ENCODE measurements around the gene PAOX. TPM values are rescaled to one million over a fixed set of nuclear protein-coding genes. Genes with fewer than 3 reads are reported as not detected.
"Not testable (repeated sequence)": the region's sequence is repeated elsewhere in the genome, so short reads cannot be mapped to it uniquely, and the experiment has no call there.

Gene PAOX
- total RNA-seq, 2 donors from 2014 or later, result 2.0 to 2.1 TPM

- ATAC-seq, result no peak
- no peak for DNase-seq (ENCODE audit: low spot score)
- Mint-ChIP-seq H3K9me3 (no peaks in the 10 kb centered on the region), H3K4me3 (peak overlapping the region; percentile 72), H3K4me1 (ENCODE audit: low read depth in 2 of 2) (peaks cover 6 to 7% of the 10 kb centered on the region in 2 donors), H3K27ac (no peak overlapping the region), H3K36me3 (no peaks in the 10 kb centered on the region), H3K27me3 (no peaks in the 10 kb centered on the region)
These were observed 1.2 kb upstream of the PAOX start for GRCh38 chr10:133377818-133378250.

GRCh38 chr10:133378251-133379096 is 588 bp upstream of the PAOX start:
- no peaks in the 10 kb centered on the region for H3K27me3 Mint-ChIP-seq
- H3K4me1 Mint-ChIP-seq (ENCODE audit: low read depth in 2 of 2), result peaks cover 6 to 7% of the 10 kb centered on the region in 2 donors
- ATAC-seq (peak; percentile 79 to 87), DNase-seq (ENCODE audit: low spot score) (peak; percentile 79)
- no peaks in the 10 kb centered on the region for H3K9me3 Mint-ChIP-seq
- H3K27ac Mint-ChIP-seq, result no peak overlapping the region
- H3K36me3 Mint-ChIP-seq, result no peaks in the 10 kb centered on the region
- H3K4me3 Mint-ChIP-seq, result peak overlapping the region; percentile 72

- Mint-ChIP-seq H3K9me3 (no peaks in the 10 kb centered on the region), H3K4me1 (ENCODE audit: low read depth in 2 of 2) (peaks cover 0 to 4% of the 10 kb centered on the region in 2 donors), H3K27ac (no peak overlapping the region), H3K36me3 (no peaks in the 10 kb centered on the region), H3K27me3 (no peaks in the 10 kb centered on the region), H3K4me3 (peak overlapping the region; percentile 55)
- no peak for ATAC-seq
- DNase-seq (ENCODE audit: low spot score), result no peak
These were observed 972 bp downstream of the PAOX start for GRCh38 chr10:133379801-133380666.

GRCh38 chr10:133381036-133381435 is 2.0 kb downstream of the PAOX start:
- no peaks in the 10 kb centered on the region for H3K9me3 Mint-ChIP-seq
- H3K27me3 Mint-ChIP-seq, result no peaks in the 10 kb centered on the region
- ATAC-seq, result no peak
- H3K4me3 Mint-ChIP-seq, result no peak overlapping the region
- no peak overlapping the region for H3K27ac Mint-ChIP-seq
- peaks cover 0 to 4% of the 10 kb centered on the region in 2 donors for H3K4me1 Mint-ChIP-seq (ENCODE audit: low read depth in 2 of 2)
- H3K36me3 Mint-ChIP-seq, result no peaks in the 10 kb centered on the region
- no peak for DNase-seq (ENCODE audit: low spot score)

- H3K4me3 Mint-ChIP-seq, result no peak overlapping the region
- DNase-seq (ENCODE audit: low spot score), result no peak
These were observed 4.5 kb downstream of the PAOX start for GRCh38 chr10:133383551-133383950.

GRCh38 chr10:133384071-133384470 is 5.0 kb downstream of the PAOX start:
- Mint-ChIP-seq H3K4me3 (no peak overlapping the region), H3K4me1 (ENCODE audit: low read depth in 2 of 2) (peaks cover 3 to 5% of the 10 kb centered on the region in 2 donors), H3K27ac (no peak overlapping the region), H3K36me3 (no peaks in the 10 kb centered on the region), H3K9me3 (no peaks in the 10 kb centered on the region), H3K27me3 (no peaks in the 10 kb centered on the region)
- DNase-seq (ENCODE audit: low spot score) (no peak), ATAC-seq (no peak)

More at GRCh38 chr10:133383551-133383950, 4.5 kb downstream of the PAOX start:
- no peaks in the 10 kb centered on the region for H3K36me3 Mint-ChIP-seq
- no peak overlapping the region for H3K27ac Mint-ChIP-seq
- no peaks in the 10 kb centered on the region for H3K27me3 Mint-ChIP-seq
- H3K4me1 Mint-ChIP-seq (ENCODE audit: low read depth in 2 of 2), result peaks cover 0 to under 1% of the 10 kb centered on the region in 2 donors
- no peaks in the 10 kb centered on the region for H3K9me3 Mint-ChIP-seq
- ATAC-seq, result no peak

GRCh38 chr10:133385214-133385613 is 6.2 kb downstream of the PAOX start:
- Mint-ChIP-seq H3K4me3 (no peak overlapping the region), H3K27me3 (no peaks in the 10 kb centered on the region), H3K4me1 (ENCODE audit: low read depth in 2 of 2) (peaks cover 10 to 13% of the 10 kb centered on the region in 2 donors), H3K9me3 (no peaks in the 10 kb centered on the region), H3K36me3 (no peaks in the 10 kb centered on the region), H3K27ac (no peak overlapping the region)
- no peak for DNase-seq (ENCODE audit: low spot score)
- ATAC-seq, result no peak

- H3K27ac Mint-ChIP-seq; H3K36me3 Mint-ChIP-seq; H3K27me3 Mint-ChIP-seq; DNase-seq (ENCODE audit: low spot score); ATAC-seq; H3K9me3 Mint-ChIP-seq; H3K4me3 Mint-ChIP-seq: not testable (repeated sequence)
- H3K4me1 Mint-ChIP-seq (ENCODE audit: low read depth in 2 of 2), result peaks cover 22 to 30% of the 10 kb centered on the region in 2 donors
These were observed 7.9 kb downstream of the PAOX start for GRCh38 chr10:133386951-133387350.

- DNase-seq (ENCODE audit: low spot score), result no peak
- peak overlapping the region; percentile 82 for H3K4me3 Mint-ChIP-seq
- H3K27me3 Mint-ChIP-seq, result no peaks in the 10 kb centered on the region
- H3K36me3 Mint-ChIP-seq, result no peaks in the 10 kb centered on the region
- peaks cover 22 to 30% of the 10 kb centered on the region in 2 donors for H3K4me1 Mint-ChIP-seq (ENCODE audit: low read depth in 2 of 2)
- peak overlapping the region; percentile 75 to 89 for H3K27ac Mint-ChIP-seq
- no peak for ATAC-seq
- no peaks in the 10 kb centered on the region for H3K9me3 Mint-ChIP-seq
These were observed 9.3 kb downstream of the PAOX start for GRCh38 chr10:133388236-133388972.

- peak in 1 of 2 donors; percentile 49 for ATAC-seq
- H3K4me3 Mint-ChIP-seq, result peak overlapping the region; percentile 82
- H3K4me1 Mint-ChIP-seq (ENCODE audit: low read depth in 2 of 2), result peaks cover 22 to 30% of the 10 kb centered on the region in 2 donors
- no peak for DNase-seq (ENCODE audit: low spot score)
- H3K9me3 Mint-ChIP-seq, result no peaks in the 10 kb centered on the region
- no peaks in the 10 kb centered on the region for H3K36me3 Mint-ChIP-seq
- H3K27me3 Mint-ChIP-seq, result no peaks in the 10 kb centered on the region
- H3K27ac Mint-ChIP-seq, result peak overlapping the region; percentile 75 to 89
These were observed 10.1 kb downstream of the PAOX start for GRCh38 chr10:133388973-133389818.

- no peak for DNase-seq (ENCODE audit: low spot score)
- Mint-ChIP-seq H3K27ac (peak overlapping the region; percentile 75 to 82), H3K9me3 (no peaks in the 10 kb centered on the region), H3K27me3 (no peaks in the 10 kb centered on the region), H3K4me1 (ENCODE audit: low read depth in 2 of 2) (peaks cover 32 to 35% of the 10 kb centered on the region in 2 donors), H3K36me3 (no peaks in the 10 kb centered on the region), H3K4me3 (peak overlapping the region; percentile 83)
- ATAC-seq, result no peak
These were observed 11.7 kb downstream of the PAOX start for GRCh38 chr10:133390597-133391248.

GRCh38 chr10:133391249-133391635 is 12.2 kb downstream of the PAOX start:
- Mint-ChIP-seq H3K4me1 (ENCODE audit: low read depth in 2 of 2) (peaks cover 33 to 35% of the 10 kb centered on the region in 2 donors), H3K36me3 (no peaks in the 10 kb centered on the region), H3K9me3 (no peaks in the 10 kb centered on the region), H3K4me3 (peak overlapping the region; percentile 64), H3K27me3 (no peaks in the 10 kb centered on the region), H3K27ac (peak overlapping the region; percentile 75 to 82)
- ATAC-seq (no peak), DNase-seq (ENCODE audit: low spot score) (no peak)
